ENCODE data around the gene TP53INP2.

- TF ChIP-seq EP300 (IDR thresholded peaks at IDR 0.05; ENCODE audit: borderline replicate concordance) (no peak), ZBTB7A (IDR thresholded peaks at IDR 0.05; ENCODE audit: low read depth) (no peak), TEAD4 (IDR thresholded peaks at IDR 0.05) (no peak)
These were observed 7.8 kb downstream of the TP53INP2 start for GRCh38 chr20:34711813-34712430.

All from Ishikawa (cell line).